ENCODE measurements around the gene ZSWIM4.
"Not testable (repeated sequence)": the region's sequence is repeated elsewhere in the genome, so short reads cannot be mapped to it uniquely, and the experiment has no call there.

The ZSWIM4 gene

GRCh38 chr19:13794757-13795589 is at the start of gene ZSWIM4:
Gene ZSWIM4, plus strand, starts transcription at chr19:13795443. Its CDS starts 206 bp downstream, at chr19:13795649.
- DNase-seq (ENCODE audit: low read depth in 2 of 2, low spot score in 1 of 2): peak; percentile 86 to 92

- no peak for DNase-seq (ENCODE audit: low read depth in 2 of 2, low spot score in 1 of 2)
Measured at GRCh38 chr19:13747098-13747453, 48.2 kb upstream of the ZSWIM4 start.

- DNase-seq (ENCODE audit: low read depth in 2 of 2, low spot score in 1 of 2): no peak
Measured at GRCh38 chr19:13748169-13748828, 46.9 kb upstream of the ZSWIM4 start.

- no peak for DNase-seq (ENCODE audit: low read depth in 2 of 2, low spot score in 1 of 2)
Measured at GRCh38 chr19:13751436-13751835, 43.8 kb upstream of the ZSWIM4 start.

- DNase-seq (ENCODE audit: low read depth in 2 of 2, low spot score in 1 of 2): not testable (repeated sequence)
Measured at GRCh38 chr19:13753622-13754021, 41.6 kb upstream of the ZSWIM4 start.

GRCh38 chr19:13756210-13756609 is 39.0 kb upstream of the ZSWIM4 start:
- DNase-seq (ENCODE audit: low read depth in 2 of 2, low spot score in 1 of 2): no peak

- DNase-seq (ENCODE audit: low read depth in 2 of 2, low spot score in 1 of 2): no peak
Measured at GRCh38 chr19:13757805-13758772, 37.2 kb upstream of the ZSWIM4 start.

- DNase-seq (ENCODE audit: low read depth in 2 of 2, low spot score in 1 of 2): no peak
Measured at GRCh38 chr19:13758795-13759194, 36.4 kb upstream of the ZSWIM4 start.

GRCh38 chr19:13761423-13761822 is 33.8 kb upstream of the ZSWIM4 start:
- DNase-seq (ENCODE audit: low read depth in 2 of 2, low spot score in 1 of 2): no peak

GRCh38 chr19:13762635-13763235 is 32.5 kb upstream of the ZSWIM4 start:
- DNase-seq (ENCODE audit: low read depth in 2 of 2, low spot score in 1 of 2): no peak

GRCh38 chr19:13763265-13763664 is 32.0 kb upstream of the ZSWIM4 start:
- DNase-seq (ENCODE audit: low read depth in 2 of 2, low spot score in 1 of 2): no peak

GRCh38 chr19:13764101-13764807 is 31.0 kb upstream of the ZSWIM4 start, which contains the start of gene MRI1:
Gene MRI1, plus strand, starts transcription at chr19:13764522. Its CDS starts 67 bp downstream, at chr19:13764589.
- DNase-seq (ENCODE audit: low read depth in 2 of 2, low spot score in 1 of 2): peak in 1 of 2 donors; percentile 38

- no peak for DNase-seq (ENCODE audit: low read depth in 2 of 2, low spot score in 1 of 2)
Measured at GRCh38 chr19:13764821-13765394, 30.3 kb upstream of the ZSWIM4 start.

- no peak for DNase-seq (ENCODE audit: low read depth in 2 of 2, low spot score in 1 of 2)
Measured at GRCh38 chr19:13765395-13766094, 29.7 kb upstream of the ZSWIM4 start.

- no peak for DNase-seq (ENCODE audit: low read depth in 2 of 2, low spot score in 1 of 2)
Measured at GRCh38 chr19:13766095-13766481, 29.2 kb upstream of the ZSWIM4 start.

GRCh38 chr19:13768510-13768909 is 26.7 kb upstream of the ZSWIM4 start:
- DNase-seq (ENCODE audit: low read depth in 2 of 2, low spot score in 1 of 2): no peak

GRCh38 chr19:13770013-13770635 is 25.1 kb upstream of the ZSWIM4 start:
- no peak for DNase-seq (ENCODE audit: low read depth in 2 of 2, low spot score in 1 of 2)

- peak; percentile 71 to 73 for DNase-seq (ENCODE audit: low read depth in 2 of 2, low spot score in 1 of 2)
Measured at GRCh38 chr19:13774217-13775191, 20.7 kb upstream of the ZSWIM4 start, which contains the start of gene C19orf53. Gene C19orf53, plus strand, starts transcription at chr19:13774456. Its CDS starts 22 bp downstream, at chr19:13774478.

All from stimulated activated CD8-positive, alpha-beta memory T cell treated with anti-CD3 and anti-CD28 coated beads, Interleukin-4, amount 100 ng/mL, for 1 hour (primary cell).